ENCODE results near the gene SPOCD1. TPM values are rescaled to one million over a fixed set of nuclear protein-coding genes. Genes with fewer than 3 reads are reported as not detected.
A peak's percentile ranks its signal among the peaks of the same experiment; 100 is the strongest.

The SPOCD1 gene
- total RNA-seq, 2 donors from 2014 or later: 2.0 to 3.1 TPM

GRCh38 chr1:31769720-31770390 is 46.0 kb downstream of the SPOCD1 start:
- Histone ChIP-seq H3K36me3 (ENCODE audit: control insufficient read depth, insufficient read depth, low read length) (no peaks in the 10 kb centered on the region), H3K4me1 (ENCODE audit: control insufficient read depth, insufficient read depth, low read length) (peaks cover 37% of the 10 kb centered on the region), H3K9ac (ENCODE audit: extremely low read depth, low read length, poor library complexity, severe bottlenecking) (no peak overlapping the region), H3K27ac (ENCODE audit: low read depth, low read length) (no peak overlapping the region), H3K9me3 (ENCODE audit: control insufficient read depth, low read length) (no peaks in the 10 kb centered on the region), H3K27me3 (ENCODE audit: control insufficient read depth, insufficient read depth, low read length, poor library complexity, severe bottlenecking) (peaks cover 33% of the 10 kb centered on the region), H3K4me3 (ENCODE audit: low read length) (no peak overlapping the region)
- H3K9me3 Mint-ChIP-seq: no peaks in the 10 kb centered on the region
- no peak for TF ChIP-seq CTCF (conservative IDR thresholded peaks at IDR 0.05)
- peaks cover 63% of the 10 kb centered on the region for H3K4me1 Mint-ChIP-seq
- DNase-seq: no peak
- peaks cover 50% of the 10 kb centered on the region for H3K27me3 Mint-ChIP-seq (ENCODE audit: insufficient read depth)
- H3K36me3 Mint-ChIP-seq (ENCODE audit: low read depth): no peaks in the 10 kb centered on the region
- H3K27ac Mint-ChIP-seq: peak overlapping the region; percentile 73
- WGBS, 2 experiments (ENCODE audit: insufficient coverage in 1 of 2, insufficient read length in 1 of 2): 48 to 53% methylated on average over 7 to 12 of the region's 12 CpGs
- H3K4me3 Mint-ChIP-seq: no peak overlapping the region

- Histone ChIP-seq H3K27ac (ENCODE audit: low read depth, low read length) (no peak overlapping the region), H3K27me3 (ENCODE audit: control insufficient read depth, insufficient read depth, low read length, poor library complexity, severe bottlenecking) (peaks cover 26% of the 10 kb centered on the region), H3K4me3 (ENCODE audit: low read length) (no peak overlapping the region), H3K9ac (ENCODE audit: extremely low read depth, low read length, poor library complexity, severe bottlenecking) (no peak overlapping the region), H3K4me1 (ENCODE audit: control insufficient read depth, insufficient read depth, low read length) (peaks cover 37% of the 10 kb centered on the region), H3K36me3 (ENCODE audit: control insufficient read depth, insufficient read depth, low read length) (no peaks in the 10 kb centered on the region), H3K9me3 (ENCODE audit: control insufficient read depth, low read length) (no peaks in the 10 kb centered on the region)
- H3K4me1 Mint-ChIP-seq: peaks cover 64% of the 10 kb centered on the region
- TF ChIP-seq CTCF (conservative IDR thresholded peaks at IDR 0.05): no peak
- H3K36me3 Mint-ChIP-seq (ENCODE audit: low read depth): no peaks in the 10 kb centered on the region
- peaks cover 47% of the 10 kb centered on the region for H3K27me3 Mint-ChIP-seq (ENCODE audit: insufficient read depth)
- H3K9me3 Mint-ChIP-seq: no peaks in the 10 kb centered on the region
- no peak for DNase-seq
- 68 to 77% methylated on average over 4 to 5 of the region's 5 CpGs for WGBS, 2 experiments (ENCODE audit: insufficient coverage in 1 of 2, insufficient read length in 1 of 2)
- H3K27ac Mint-ChIP-seq: no peak overlapping the region
- H3K4me3 Mint-ChIP-seq: no peak overlapping the region
Observed at GRCh38 chr1:31768939-31769704, 46.7 kb downstream of the SPOCD1 start.

GRCh38 chr1:31768407-31768907 is 47.4 kb downstream of the SPOCD1 start:
- peaks cover 37% of the 10 kb centered on the region for H3K4me1 ChIP-seq (ENCODE audit: control insufficient read depth, insufficient read depth, low read length)
- no peaks in the 10 kb centered on the region for H3K9me3 Mint-ChIP-seq
- H3K4me3 Mint-ChIP-seq: no peak overlapping the region
- DNase-seq: no peak
- H3K9me3 ChIP-seq (ENCODE audit: control insufficient read depth, low read length): no peaks in the 10 kb centered on the region
- WGBS, 2 experiments (ENCODE audit: insufficient coverage in 1 of 2, insufficient read length in 1 of 2): 76 to 86% methylated on average over 2 of the region's 2 CpGs
- H3K27me3 ChIP-seq (ENCODE audit: control insufficient read depth, insufficient read depth, low read length, poor library complexity, severe bottlenecking): peaks cover 22% of the 10 kb centered on the region
- peaks cover 42% of the 10 kb centered on the region for H3K27me3 Mint-ChIP-seq (ENCODE audit: insufficient read depth)
- no peaks in the 10 kb centered on the region for H3K36me3 ChIP-seq (ENCODE audit: control insufficient read depth, insufficient read depth, low read length)
- TF ChIP-seq CTCF (conservative IDR thresholded peaks at IDR 0.05): no peak
- H3K27ac ChIP-seq (ENCODE audit: low read depth, low read length): no peak overlapping the region
- H3K4me1 Mint-ChIP-seq: peaks cover 64% of the 10 kb centered on the region
- H3K9ac ChIP-seq (ENCODE audit: extremely low read depth, low read length, poor library complexity, severe bottlenecking): no peak overlapping the region
- no peak overlapping the region for H3K4me3 ChIP-seq (ENCODE audit: low read length)
- H3K36me3 Mint-ChIP-seq (ENCODE audit: low read depth): no peaks in the 10 kb centered on the region
- no peak overlapping the region for H3K27ac Mint-ChIP-seq
